Right ventricle myocardium superior (tissue), 1 donor: Measurements from ENCODE around the gene NR6A1. TPM values are rescaled to one million over a fixed set of nuclear protein-coding genes. Genes with fewer than 3 reads are reported as not detected.

Experiments
- ATAC-seq: fragments of 200-7000 bp; cut with Tn5 transposase; one replicate; pipeline ENCODE4 v1.9.1; 2020; ENCODE audit warnings: mild to moderate bottlenecking; ENCODE audit not compliant: poor library complexity
- DNase-seq: peaks from one replicate; pipeline ENCODE4 v3.0.0-alpha.2; 2020
- intact Hi-C: fragments of 100-400 bp; cut with DNase I; formaldehyde crosslinking; loops from one replicate; pipeline ENCODE4 v1.11.2; 2022
- total RNA-seq: library from RNA; stranded (reverse); fragmentation: NEBNext Ultra II Directional; extraction: Animal tissue kit (Norgen Biotek cat#: 25700); gene quantifications from one replicate; pipeline ENCODE4 v1.2.1, GENCODE V29; 2021
- donor health status: DM: no; HTN: yes; CAD: no; lungs with severe emphysema.

The NR6A1 gene
- total RNA-seq, 1 donor from 2014 or later = 1.4 TPM

DNA sequence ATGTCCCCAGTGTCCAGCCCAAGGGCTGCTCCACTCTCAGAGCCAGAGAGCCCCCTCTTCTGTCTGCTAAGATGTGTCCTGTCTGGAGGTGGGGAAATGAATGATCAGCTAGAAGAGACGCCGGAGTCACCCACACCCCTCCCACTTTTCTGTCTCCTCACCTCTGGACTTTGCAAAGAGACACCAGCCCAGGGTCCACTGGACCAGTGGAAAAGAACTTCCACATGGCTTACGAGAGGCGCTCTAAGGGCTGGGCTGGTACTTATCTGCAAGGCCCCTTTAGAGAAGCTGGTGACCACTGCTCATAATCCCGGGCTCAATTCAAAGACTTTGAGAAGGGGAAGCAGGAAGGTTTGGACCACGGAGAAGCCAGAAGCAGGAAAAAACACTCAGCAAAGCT is 273.1 kb downstream of the NR6A1 start:
- ATAC-seq (no peak), DNase-seq (no peak)
- intact Hi-C loops = no loop called here

- intact Hi-C loops = no loop called here
- DNase-seq (no peak), ATAC-seq (no peak)
Measured at GRCh38 chr9:124497441-124497840, 273.7 kb downstream of the NR6A1 start.

DNA sequence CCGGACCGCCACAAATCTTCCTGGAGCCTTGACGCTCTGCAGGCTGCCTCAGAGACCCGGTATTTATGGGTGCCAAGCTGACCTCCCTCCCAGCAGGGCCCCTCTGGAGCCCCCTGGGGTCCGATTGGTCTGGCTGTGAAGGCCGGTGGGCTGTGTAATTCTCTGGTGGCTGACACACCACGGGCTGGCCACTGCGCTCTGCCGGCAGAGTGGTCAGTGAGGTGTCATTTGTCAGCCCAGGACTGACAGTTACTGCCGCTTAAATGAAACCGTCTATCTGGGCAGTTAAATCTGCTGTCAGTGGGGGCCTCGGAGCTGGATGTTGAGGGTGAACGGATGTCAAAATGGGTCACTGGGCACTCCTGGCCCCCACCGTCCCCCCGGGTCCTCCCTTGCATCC is 274.6 kb downstream of the NR6A1 start:
- DNase-seq = no peak
- intact Hi-C loops = no loop called here
- ATAC-seq = no peak

DNA sequence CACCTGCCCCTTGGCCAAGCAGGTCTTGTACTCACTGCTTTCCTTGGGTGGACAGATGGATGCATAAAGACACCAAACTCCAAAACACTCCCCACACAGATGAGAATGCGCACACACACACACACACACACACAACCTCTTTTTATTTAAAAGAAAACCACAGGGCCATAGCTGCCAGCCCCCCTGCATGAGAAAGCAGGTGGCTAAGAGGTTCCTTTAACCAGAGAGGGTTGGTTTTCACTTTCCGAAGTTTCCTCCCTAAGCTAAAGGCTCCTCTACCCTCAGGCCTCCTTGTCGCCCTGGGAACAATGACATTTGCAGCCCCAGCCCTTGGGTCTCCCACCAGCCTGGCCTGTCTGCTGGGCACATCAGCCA is 275.0 kb downstream of the NR6A1 start:
- intact Hi-C loops = no loop called here
- ATAC-seq (no peak), DNase-seq (no peak)

DNA sequence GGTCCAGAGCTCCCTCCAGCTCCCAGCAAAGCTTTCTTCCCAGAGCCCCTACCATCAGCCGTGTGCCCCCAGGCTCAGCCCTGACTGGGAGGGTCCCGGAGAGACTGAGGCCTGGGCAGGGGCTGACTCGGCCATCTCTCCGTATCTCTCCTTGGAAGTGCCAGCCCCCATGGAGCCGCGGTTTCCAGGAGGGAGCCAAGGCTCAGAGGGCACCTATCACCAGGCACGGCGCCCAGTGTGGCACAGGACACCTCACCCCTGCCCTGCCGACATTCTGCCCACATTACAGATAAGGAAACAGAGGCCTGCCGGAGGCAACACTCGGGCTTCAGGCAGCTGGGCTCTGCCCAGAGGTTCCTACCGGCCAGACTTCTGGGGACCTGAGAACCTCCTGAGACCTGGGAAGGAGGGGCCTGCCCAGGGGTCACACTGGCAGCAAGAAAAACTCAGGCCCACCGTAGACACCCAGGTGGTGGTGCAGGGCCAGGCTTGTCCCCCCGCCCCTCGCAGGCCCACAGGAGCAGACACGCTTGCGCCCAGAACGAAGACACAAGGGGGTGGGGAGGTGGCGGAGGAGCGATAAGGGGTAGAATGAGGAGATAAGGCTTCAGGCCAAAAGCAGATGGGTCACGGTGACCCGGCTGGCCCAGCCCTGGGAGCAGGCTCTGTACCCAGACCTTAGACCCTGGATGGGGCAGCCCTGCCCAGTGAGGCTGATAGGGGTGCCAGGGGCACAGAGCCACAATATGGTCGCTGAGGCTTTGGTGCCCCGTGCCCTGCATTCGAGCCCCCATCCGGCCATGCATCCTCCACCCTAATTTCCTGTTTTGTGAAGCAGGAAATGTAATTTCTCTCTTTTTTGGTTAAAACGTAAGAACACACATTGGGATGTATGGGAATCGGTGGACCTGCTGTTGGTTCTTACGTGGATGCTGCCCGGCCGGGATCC is 275.7 kb downstream of the NR6A1 start:
- no peak for ATAC-seq
- DNase-seq = no peak
- intact Hi-C loops = no loop called here

GRCh38 chr9:124493794-124494479 is 277.2 kb downstream of the NR6A1 start:
- intact Hi-C loops = no loop called here
- ATAC-seq (no peak), DNase-seq (no peak)

DNA sequence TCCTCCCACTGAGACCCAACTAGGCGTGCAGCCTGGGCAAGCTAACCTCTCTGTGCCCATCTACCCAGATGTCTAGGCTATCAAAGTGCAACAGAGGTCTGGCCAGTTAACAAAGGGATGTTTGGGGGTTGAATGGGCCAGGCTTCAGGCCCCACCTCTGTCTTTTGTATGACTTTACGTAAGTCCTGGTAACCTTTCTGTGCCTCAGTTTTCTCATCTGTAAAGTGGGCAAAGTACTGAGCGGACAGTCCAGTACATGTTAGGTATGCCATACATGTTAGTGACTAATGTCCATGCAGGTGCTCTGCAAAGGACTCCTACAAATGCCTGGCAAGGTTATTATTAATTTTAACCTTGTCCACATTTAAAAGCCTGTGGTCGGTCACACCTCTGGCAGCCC is 277.9 kb downstream of the NR6A1 start:
- no peak for ATAC-seq
- no peak for DNase-seq
- intact Hi-C loops = no loop called here

DNA sequence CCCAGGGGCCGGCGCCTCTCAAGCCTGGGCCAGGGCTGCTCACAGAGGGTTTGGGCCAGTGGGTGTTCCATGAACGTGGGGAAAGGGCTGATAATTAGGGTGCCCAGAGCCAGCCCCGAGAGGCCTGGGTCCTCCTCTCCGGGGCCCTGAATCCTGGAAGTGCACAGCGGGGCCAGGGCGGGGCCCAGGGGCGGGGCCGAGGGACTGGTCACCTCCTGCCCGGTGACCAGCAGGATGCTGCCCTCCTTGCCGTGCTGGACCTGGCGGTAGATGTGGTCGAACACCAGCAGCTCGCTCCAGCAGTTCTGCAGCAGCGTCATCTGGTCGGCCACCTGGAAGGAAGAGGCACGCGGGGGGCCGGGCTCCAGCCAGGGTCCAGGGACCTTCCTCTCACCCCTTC is 278.3 kb downstream of the NR6A1 start:
- intact Hi-C loops = no loop called here
- no peak for DNase-seq
- no peak for ATAC-seq

DNA sequence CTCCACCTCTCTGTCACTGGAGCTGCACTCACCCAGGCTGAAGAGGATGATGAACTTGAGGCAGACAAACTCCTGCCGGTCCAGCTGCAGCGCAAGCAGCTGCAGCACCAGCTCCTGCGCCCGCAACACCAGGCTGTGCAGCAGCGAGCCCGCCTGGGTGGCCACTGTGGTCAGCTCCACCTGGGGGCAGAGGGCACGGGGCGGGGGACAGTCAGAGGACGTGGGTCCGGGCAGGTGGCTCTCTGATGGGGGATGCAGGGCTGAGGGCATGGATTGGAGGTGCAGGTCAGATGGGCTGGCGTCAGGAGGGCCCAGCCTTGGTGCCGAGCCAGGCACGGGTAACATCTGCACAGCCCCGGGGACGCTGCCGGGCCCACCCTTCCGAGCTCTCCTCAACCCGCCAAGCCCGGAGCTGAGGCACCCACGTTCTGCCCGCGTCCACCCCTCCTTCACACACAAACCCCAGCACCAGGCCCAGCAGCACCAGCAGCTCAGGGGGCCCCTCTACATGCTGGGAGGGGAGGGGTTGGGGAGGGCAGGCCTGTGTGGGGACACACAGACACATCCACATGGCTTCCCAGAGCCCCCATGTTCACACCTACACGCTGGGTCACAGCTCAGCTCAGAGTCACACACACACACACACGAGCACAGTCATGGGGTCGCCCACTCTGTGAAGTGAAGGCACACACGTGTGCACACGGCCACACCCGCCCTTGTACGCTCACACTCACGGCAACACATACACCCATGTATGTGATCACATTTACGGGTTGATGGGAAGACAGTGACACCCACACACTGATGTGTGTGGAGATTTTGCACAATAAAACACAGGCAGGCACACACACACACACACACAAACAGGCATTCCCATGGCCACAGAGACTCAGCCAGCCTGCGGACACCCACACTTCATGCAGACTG is 279.8 kb downstream of the NR6A1 start:
- ATAC-seq (no peak), DNase-seq (no peak)
- intact Hi-C loops = no loop called here

DNA sequence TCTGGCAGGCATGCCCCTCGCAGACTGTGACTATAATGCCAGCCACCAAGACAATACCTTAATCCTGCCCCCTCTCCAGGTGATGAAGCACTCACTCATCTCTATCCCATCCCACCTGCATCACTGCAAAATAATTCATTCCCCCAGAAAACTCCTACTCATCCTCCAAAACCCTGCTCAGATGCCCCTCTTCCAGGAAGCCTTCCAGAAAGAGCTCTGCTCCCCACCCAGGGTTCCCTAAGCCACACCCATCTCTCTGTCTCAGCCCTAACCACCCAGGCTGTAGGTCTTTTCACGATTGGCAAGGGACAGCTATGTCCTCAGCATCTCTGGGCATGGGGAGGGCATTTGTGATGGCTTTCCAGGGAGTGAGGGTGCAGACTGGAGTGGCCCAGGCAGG is 281.1 kb downstream of the NR6A1 start:
- no peak for ATAC-seq
- DNase-seq = no peak
- intact Hi-C loops = no loop called here

DNA sequence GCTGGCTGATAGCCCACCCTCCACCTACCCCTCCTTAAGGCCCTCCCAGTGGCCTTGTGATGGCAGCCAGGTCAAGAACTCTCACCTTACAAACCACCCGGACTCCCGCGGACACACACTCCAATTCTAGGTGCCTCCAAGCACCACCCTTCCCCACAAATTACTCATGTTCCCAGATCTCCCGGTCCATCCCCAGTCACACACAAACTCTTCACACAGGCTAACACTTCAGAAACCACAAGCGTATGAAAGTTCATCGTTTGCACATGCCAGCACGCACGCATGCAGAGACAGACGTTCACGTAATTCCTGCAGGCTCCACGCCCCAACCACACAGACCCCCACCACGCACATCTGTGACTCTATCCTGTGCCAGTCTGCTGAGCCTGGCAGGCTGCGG is 281.9 kb downstream of the NR6A1 start:
- ATAC-seq (no peak), DNase-seq (no peak)
- intact Hi-C loops = no loop called here

DNA sequence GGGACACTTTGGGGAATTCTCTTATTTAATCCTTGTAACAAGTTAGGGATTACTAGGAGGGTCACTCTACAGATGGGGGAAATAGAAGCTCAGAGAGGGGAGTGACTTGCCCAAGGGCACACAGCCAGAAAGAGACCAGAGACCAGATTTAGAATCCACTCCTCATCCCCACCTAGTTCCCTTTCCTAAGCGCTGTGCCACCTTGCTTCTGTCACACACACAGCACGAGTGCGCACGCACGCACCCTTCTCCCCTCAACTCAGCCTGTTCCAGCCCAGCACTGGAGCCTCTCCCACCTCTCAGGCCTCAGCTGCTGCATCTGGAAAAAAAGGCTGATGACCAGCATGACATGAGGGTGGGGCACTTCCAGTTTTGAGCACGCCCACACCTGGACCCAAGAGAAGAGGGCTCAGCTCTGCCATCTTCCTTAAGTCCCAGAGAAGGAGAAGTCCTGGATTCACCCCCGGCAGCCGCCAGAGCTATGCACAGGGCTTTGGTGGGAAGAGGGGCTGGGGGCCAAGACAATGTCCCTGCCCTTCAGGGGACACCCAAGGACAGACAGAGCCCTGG is 282.4 kb downstream of the NR6A1 start:
- DNase-seq (no peak), ATAC-seq (no peak)
- intact Hi-C loops = no loop called here

DNA sequence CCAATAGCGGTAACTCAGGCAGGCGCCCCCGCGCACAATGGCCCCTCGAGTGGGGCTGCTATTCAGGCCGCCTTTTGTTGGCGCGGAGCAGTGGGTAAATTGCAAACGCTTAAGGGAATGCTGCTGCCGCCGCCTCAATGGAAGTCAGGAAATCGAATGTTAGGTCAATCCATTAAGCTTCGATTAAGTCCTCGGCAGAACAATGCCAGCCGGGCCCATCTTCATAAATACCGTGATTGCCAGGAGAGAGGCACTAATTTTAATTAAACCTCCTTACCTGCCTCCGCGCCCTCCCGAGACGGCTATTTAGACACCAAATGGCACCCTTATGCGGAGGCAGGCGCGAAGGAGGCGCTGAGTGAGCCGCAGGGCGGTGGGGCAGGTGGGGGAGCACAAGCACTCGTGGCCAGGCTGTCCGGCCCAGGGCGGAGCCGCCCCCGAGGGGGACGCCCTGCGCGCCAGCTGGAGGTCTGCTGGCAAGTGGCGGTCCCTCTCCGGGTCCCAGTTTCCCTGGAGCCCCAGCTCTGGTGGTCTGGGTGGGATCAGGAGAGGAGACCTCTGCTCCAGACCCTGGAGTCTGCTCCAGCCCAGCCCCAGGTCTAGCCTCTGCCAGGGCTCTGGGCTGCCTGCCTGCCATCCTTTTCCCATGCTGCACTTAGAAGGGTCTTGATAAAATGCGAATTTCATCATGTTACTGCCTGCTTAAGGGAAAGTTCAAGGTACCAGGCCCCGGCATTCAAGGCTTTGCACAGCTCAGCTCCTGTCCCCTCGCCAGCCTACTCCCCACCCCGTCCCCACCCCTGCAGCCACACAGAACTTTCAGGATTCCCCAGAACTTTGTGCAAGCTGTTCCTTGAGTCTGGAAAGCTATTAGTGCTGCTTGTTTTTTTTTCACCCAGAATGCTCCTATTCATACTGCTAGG is 283.6 kb downstream of the NR6A1 start:
- no peak for DNase-seq
- no peak for ATAC-seq

DNA sequence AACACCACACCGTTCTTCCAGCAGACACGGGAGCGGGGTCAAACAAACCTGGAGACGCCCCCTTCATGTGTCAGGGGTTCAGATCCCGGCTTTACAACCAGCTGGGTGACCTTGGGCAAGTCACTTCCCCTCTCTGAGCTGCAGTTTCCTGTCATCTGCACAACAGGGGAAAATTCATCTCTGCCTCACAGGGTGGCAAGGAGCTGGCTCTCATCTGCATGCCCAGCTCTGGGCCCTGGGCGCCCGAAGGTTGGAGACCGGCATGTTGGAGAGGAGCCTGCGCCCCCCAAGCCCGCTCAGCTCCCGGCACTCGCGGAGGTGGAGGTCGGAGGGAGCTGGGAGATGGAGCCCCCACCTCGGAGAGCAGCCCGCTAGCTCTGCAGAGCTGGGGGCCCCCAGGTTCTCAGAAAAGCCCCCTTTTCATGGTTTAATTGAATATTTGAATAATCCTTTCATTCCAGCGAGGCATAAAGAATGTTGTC is 284.3 kb downstream of the NR6A1 start:
- DNase-seq = no peak
- intact Hi-C loops = no loop called here

More for the DNA sequence above, 283.6 kb downstream of the NR6A1 start:
- intact Hi-C loops = no loop called here

GRCh38 chr9:124485936-124486335 is 285.2 kb downstream of the NR6A1 start:
- ATAC-seq (no peak), DNase-seq (no peak)
- intact Hi-C loops = no loop called here

More for the DNA sequence above, 284.3 kb downstream of the NR6A1 start:
- no peak for ATAC-seq

- intact Hi-C loops = no loop called here
- DNase-seq (no peak), ATAC-seq (no peak)
Measured at GRCh38 chr9:124485201-124485600, 285.9 kb downstream of the NR6A1 start.

DNA sequence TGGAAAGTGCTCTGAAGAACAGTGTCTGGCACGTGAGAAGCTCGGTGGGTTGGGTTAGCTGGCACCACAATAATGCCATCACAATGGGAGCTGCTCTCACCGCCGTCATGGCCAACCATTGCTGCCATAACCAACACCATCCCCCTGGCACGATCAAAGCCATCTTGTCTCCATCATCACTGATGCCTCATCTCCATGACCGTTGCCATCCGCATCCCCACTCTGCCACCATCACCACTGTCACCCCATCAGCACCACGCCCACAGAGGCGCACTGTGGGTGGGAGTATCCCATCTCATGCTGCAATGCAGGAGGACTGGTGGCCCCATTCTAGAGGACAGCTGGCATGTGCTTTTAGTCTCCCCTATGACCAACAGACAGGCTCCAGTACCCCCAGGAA is 287.6 kb downstream of the NR6A1 start:
- ATAC-seq (no peak), DNase-seq (no peak)
- intact Hi-C loops = no loop called here
